NCI-H1694 treated with DMSO at 0.1 percent for 48 hours (cell line): ENCODE results near the gene VIPR1.

Source experiments
- DNase-seq: peaks from one replicate; lab custom pipeline; 2025; lab: John Stamatoyannopoulos, UW

VIPR1 gene

GRCh38 chr3:42493126-42493797 lies 9.2 kb upstream of the VIPR1 start:
- no peak for DNase-seq

GRCh38 chr3:42493798-42494151 lies 8.7 kb upstream of the VIPR1 start:
- no peak for DNase-seq

- DNase-seq: no peak
These were observed 7.0 kb upstream of the VIPR1 start for GRCh38 chr3:42495393-42495792.

- no peak for DNase-seq
These were observed 5.3 kb upstream of the VIPR1 start for GRCh38 chr3:42497009-42497731.

- DNase-seq: no peak
These were observed 4.4 kb upstream of the VIPR1 start for GRCh38 chr3:42498034-42498433.

- DNase-seq: no peak
These were observed 3.5 kb upstream of the VIPR1 start for GRCh38 chr3:42498791-42499477.

- no peak for DNase-seq
These were observed 3.0 kb upstream of the VIPR1 start for GRCh38 chr3:42499478-42499871.

- no peak for DNase-seq
These were observed 2.4 kb upstream of the VIPR1 start for GRCh38 chr3:42500091-42500490.

- DNase-seq: no peak
These were observed 1.5 kb upstream of the VIPR1 start for GRCh38 chr3:42500909-42501308.

GRCh38 chr3:42501321-42501680 lies 1.1 kb upstream of the VIPR1 start:
- no peak for DNase-seq

- no peak for DNase-seq
These were observed 588 bp upstream of the VIPR1 start for GRCh38 chr3:42501681-42502428.

- no peak for DNase-seq
These were observed 945 bp downstream of the VIPR1 start for GRCh38 chr3:42503251-42503924.

- no peak for DNase-seq
These were observed 1.5 kb downstream of the VIPR1 start for GRCh38 chr3:42503957-42504333.

GRCh38 chr3:42504334-42505127 lies 2.1 kb downstream of the VIPR1 start:
- no peak for DNase-seq

- DNase-seq: no peak
These were observed 2.8 kb downstream of the VIPR1 start for GRCh38 chr3:42505128-42505848.

- no peak for DNase-seq
These were observed 3.5 kb downstream of the VIPR1 start for GRCh38 chr3:42505849-42506410.

GRCh38 chr3:42507252-42507651 lies 4.8 kb downstream of the VIPR1 start:
- no peak for DNase-seq

- no peak for DNase-seq
These were observed 5.4 kb downstream of the VIPR1 start for GRCh38 chr3:42507761-42508335.

- DNase-seq: no peak
These were observed 6.1 kb downstream of the VIPR1 start for GRCh38 chr3:42508562-42508961.

GRCh38 chr3:42509111-42509510 lies 6.7 kb downstream of the VIPR1 start:
- no peak for DNase-seq
